Activated naive CD4-positive, alpha-beta T cell treated with anti-CD3 and anti-CD28 coated beads, Interleukin-2, amount 50 U/mL, for 24 hours (primary cell): Measurements from ENCODE around the gene TBCK.

ENCODE experiments used
- H3K27ac Mint-ChIP-seq: one replicate; pipeline ENCODE4 v1.8.0; 2021; ENCODE audit warnings: mild to moderate bottlenecking, mixed read lengths
- H3K27me3 Mint-ChIP-seq: one replicate; pipeline ENCODE4 v1.8.0; 2021; ENCODE audit warnings: mixed read lengths
- H3K36me3 Mint-ChIP-seq: one replicate; pipeline ENCODE4 v1.8.0; 2021; ENCODE audit warnings: mixed read lengths
- H3K4me1 Mint-ChIP-seq: one replicate; pipeline ENCODE4 v1.8.0; 2021; ENCODE audit warnings: mixed read lengths
- H3K4me3 Mint-ChIP-seq: one replicate; pipeline ENCODE4 v1.8.0; 2021; ENCODE audit warnings: mild to moderate bottlenecking, mixed read lengths
- H3K9me3 Mint-ChIP-seq: one replicate; pipeline ENCODE4 v1.8.0; 2021; ENCODE audit warnings: mixed read lengths

The TBCK gene

DNA sequence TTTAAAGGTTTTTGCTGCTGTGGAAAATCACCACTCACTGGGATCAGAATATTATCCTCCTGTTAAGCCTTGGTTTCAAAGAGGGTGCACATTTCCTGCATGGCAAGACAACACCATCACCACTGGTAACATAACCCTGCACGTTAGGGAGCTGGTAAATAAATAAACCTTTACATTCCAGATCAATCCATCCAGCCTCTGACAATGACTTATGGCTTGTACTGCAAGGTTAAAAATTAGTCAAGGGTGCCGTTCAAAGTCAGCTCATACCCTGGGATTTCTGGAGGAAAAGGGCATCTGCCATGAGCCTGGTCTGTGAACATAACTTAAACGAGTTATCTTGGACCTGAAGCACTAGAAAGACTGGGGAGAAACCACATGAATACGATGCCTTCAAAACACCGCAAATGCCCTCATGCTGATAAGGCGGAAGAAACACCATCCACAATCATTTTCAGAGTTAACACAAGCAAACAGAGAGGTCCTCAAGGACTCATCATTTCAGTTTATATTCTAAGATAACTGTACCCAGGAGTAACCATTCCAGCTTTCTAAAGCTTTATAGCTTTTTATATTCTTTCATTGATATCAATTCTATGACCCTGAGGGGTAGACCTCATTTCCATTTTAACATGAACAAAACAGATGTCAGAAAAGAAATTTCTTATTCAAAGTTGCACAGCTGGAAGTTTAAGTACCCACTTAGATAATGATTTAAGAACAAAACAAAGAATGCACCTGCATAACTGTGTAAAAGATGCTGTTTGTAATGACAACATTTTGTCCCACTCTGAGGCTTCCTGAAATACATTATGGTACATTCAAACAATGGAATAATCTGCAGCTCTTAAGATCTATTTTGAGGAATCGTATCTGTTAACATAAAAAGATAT lies 317.6 kb downstream of the TBCK start:
- no peaks in the 10 kb centered on the region for H3K9me3 Mint-ChIP-seq
- H3K4me1 Mint-ChIP-seq = no peaks in the 10 kb centered on the region
- H3K36me3 Mint-ChIP-seq = no peaks in the 10 kb centered on the region
- no peaks in the 10 kb centered on the region for H3K27me3 Mint-ChIP-seq
- H3K4me3 Mint-ChIP-seq = no peak overlapping the region
- no peak overlapping the region for H3K27ac Mint-ChIP-seq

DNA sequence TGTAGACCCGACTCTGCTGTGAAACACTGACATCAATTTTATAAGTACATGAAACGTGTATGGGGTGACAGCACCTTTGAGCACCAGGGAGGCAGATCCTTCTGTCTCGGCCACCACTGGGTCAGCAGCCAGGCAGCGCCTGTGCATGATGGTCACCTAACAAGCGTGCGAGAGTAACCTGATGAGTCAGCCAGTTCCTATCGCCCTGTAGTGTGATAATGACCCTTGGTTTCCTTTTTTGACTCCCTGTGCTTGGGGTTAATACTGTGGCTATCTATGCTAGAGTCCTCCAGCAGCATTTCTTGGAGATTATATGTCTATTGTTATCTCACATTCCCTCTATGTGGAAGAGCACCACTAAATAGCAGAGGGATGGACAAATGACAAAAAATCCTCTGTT lies 319.2 kb downstream of the TBCK start:
- Mint-ChIP-seq H3K27me3 (no peaks in the 10 kb centered on the region), H3K27ac (no peak overlapping the region), H3K9me3 (no peaks in the 10 kb centered on the region), H3K4me1 (no peaks in the 10 kb centered on the region), H3K4me3 (no peak overlapping the region), H3K36me3 (no peaks in the 10 kb centered on the region)

DNA sequence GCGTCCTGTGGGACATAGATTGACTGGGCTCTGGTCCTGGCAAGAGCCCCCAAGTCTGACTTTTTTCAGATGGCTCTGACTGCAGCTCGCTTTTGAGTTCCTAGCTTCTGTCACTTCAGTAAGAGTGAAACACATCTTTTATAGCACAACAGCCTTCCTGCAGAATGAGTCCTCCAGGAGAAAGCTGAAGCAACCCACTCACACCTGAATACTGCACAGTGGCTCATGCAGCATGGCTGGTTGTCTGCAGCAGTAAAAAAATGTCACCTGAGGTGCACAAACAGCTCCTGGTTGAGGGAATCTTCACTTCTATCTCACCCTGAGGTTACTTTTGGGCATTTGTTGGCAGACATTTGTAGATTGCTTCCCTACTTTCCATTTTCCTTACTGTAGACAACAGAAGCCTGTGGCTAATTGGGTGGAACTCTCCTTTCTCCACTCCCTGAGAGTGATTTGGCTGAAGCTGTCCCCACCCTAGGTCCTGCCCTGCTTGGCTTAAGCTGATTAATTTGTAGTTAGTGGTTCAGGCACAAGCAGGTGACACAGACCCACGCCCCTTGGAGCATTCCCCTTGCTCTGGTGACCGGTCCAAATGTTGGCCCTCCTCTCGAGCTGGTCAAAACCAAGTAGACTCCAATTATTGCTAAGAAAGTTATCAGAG lies 321.0 kb downstream of the TBCK start:
- H3K27me3 Mint-ChIP-seq = no peaks in the 10 kb centered on the region
- no peaks in the 10 kb centered on the region for H3K36me3 Mint-ChIP-seq
- no peak overlapping the region for H3K4me3 Mint-ChIP-seq
- H3K4me1 Mint-ChIP-seq = no peaks in the 10 kb centered on the region
- peaks cover 4% of the 10 kb centered on the region for H3K9me3 Mint-ChIP-seq
- H3K27ac Mint-ChIP-seq = no peak overlapping the region

DNA sequence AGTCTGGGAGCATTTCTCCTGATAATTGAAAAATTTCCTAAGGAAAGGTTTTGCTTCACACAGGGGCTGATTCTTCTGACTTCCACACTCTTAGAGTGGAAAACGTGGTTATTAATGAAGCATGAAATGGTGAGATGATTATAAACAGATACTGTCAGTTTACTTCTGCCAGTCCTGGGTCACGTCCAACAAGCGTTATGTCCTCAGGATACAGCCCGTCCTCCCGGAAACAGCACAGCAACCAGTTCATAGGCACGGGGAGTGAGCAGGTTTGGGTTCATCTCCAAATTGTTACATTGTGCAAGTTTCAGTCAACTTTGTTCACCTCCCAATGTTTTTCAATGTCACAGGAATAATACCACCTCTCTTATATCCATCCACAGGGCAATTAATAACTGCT lies 321.9 kb downstream of the TBCK start:
- Mint-ChIP-seq H3K9me3 (peaks cover 6% of the 10 kb centered on the region), H3K27me3 (peaks cover under 1% of the 10 kb centered on the region), H3K4me1 (no peaks in the 10 kb centered on the region), H3K4me3 (no peak overlapping the region), H3K27ac (no peak overlapping the region), H3K36me3 (no peaks in the 10 kb centered on the region)

DNA sequence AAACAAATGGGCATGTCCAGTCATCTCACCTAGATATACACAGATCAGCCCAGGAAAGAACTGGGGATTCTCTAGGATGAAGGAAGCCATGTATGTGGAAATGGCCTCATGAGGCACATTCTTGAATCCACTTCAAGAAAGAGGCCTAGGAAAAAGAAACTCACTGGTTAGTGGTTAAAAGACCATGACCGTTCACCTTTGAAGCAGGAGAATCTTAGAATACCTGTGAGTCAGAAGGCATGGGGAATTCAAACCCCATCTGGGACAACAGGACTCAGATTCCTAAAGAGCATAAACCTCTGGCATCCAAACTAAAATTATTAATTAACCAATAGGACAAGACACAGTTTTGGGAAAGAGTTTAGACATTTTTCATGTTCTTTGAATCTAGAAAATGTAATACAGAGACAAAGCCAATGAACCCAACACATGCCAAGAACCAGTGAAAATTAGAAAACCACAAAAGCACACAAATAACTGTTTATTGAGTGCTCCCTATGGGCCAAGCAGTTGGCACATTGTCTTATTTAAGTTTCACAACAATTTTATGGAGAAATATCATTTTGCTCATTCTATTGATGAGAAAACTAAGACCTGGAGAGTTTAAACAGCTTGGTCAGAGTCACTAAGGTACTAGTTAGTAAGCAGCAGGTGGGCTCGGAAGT lies 323.2 kb downstream of the TBCK start:
- Mint-ChIP-seq H3K36me3 (no peaks in the 10 kb centered on the region), H3K27ac (no peak overlapping the region), H3K4me3 (no peak overlapping the region), H3K4me1 (no peaks in the 10 kb centered on the region), H3K9me3 (peaks cover 12% of the 10 kb centered on the region), H3K27me3 (peaks cover 2% of the 10 kb centered on the region)

DNA sequence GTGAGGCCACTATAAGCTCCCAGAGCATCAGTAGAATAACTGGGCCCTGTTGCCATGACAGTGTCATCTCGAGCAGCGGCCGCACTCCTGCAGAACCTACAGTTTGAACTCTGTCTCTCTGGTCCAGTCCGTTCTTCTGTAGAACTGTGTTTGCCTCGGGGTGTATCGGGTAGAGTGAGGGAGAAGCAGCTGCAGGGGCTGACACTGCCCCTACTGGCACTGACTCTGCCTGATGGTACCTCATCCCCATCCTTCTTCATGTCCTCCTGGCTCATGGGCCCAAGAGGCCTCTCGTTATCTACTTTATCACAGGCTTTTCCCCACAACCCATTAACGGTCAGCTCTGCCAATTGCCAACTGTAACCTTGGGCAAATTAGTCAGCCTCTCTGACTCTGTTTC lies 324.3 kb downstream of the TBCK start:
- H3K9me3 Mint-ChIP-seq = peaks cover 12% of the 10 kb centered on the region
- H3K27me3 Mint-ChIP-seq = peaks cover 2% of the 10 kb centered on the region
- no peak overlapping the region for H3K4me3 Mint-ChIP-seq
- no peaks in the 10 kb centered on the region for H3K4me1 Mint-ChIP-seq
- H3K27ac Mint-ChIP-seq = no peak overlapping the region
- H3K36me3 Mint-ChIP-seq = no peaks in the 10 kb centered on the region
